ENCODE measurements around the gene PIK3R1. TPM values are rescaled to one million over a fixed set of nuclear protein-coding genes. Genes with fewer than 3 reads are reported as not detected.
"Not testable (repeated sequence)": the region's sequence is repeated elsewhere in the genome, so short reads cannot be mapped to it uniquely, and the experiment has no call there.

Gene PIK3R1
- polyA plus RNA-seq, 4 donors: 72.0 to 84.6 (median 81.2) TPM

DNA sequence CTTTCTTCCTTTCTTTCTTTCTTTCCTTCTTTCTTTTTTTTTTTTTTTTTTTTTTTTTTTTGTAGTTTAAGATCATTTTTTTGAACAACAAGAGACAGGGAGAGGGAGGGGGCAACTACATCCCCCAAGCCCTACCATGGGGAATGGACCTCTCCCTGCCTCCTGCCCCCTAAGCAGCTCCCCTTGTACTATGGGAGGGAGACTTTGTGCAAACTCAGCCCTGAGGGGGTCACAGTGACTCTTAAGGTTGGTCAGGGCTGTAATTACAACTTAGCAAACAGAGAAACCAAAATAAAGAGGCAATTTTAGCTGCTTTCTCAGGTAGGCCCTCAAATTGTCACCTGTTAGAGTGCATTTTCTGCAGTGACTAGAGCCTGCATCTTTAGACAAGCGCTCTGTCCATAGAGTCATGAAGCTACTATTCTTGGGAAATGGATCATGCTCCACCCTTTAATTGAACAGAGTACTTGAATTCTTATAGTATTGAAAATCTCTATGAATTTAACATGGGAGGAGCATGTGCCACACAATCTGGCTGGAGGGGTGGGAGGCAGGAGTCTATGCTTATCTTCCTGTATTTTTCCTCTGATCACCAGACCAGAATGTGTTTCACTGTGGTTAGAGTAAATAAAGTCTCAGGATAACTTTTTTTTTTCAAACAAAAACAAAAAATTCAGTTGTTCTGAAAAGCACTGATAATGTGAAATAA lies 24.3 kb upstream of the PIK3R1 start:
- no peak for DNase-seq (ENCODE audit: low read depth in 4 of 4, low spot score in 3 of 4)

DNA sequence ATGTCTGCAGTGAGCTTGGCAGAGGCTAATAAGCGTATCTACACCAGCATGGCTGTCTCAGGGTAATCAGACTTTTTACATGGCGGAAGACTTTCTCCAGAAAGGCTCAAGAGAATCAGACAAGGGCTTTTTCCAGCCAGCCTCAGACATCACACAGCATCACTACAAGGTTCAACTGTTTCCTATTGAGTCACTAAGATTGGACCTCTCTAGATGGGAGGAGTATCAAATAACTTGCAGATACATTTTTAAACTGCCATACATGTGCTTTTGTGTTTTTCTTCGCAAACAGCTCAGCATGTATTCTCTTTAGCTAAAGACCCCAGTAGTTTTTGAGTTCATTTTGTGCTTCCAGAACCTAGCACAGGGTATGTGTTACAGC lies 22.9 kb upstream of the PIK3R1 start:
- DNase-seq (ENCODE audit: low read depth in 4 of 4, low spot score in 3 of 4): no peak

DNA sequence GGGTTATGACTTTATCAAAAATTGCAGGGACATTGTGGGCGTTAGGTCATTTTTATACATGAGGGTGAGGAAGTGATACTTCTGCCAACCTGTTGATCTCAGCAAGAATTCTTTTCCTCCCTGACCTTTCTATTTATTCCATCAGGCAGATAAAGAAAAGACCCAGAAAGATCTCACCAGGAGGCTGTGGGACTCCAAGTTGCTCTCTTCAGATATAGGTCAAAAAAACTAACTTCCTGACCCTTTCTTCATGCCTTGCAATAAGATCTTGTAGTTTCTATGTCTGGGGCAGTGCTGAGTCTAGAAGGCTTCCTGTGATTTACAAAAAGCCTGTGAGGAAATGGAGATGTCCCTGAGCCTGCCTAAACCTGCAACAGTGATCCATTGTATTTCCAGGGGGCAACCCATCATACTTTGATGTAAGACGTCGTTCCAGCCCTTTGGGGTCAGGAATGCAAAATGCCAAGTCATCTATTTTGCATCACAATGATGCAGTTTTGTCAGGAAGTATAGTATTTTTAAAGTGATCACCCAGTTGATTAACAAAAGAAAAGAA lies 22.0 kb upstream of the PIK3R1 start:
- DNase-seq (ENCODE audit: low read depth in 4 of 4, low spot score in 3 of 4): no peak

DNA sequence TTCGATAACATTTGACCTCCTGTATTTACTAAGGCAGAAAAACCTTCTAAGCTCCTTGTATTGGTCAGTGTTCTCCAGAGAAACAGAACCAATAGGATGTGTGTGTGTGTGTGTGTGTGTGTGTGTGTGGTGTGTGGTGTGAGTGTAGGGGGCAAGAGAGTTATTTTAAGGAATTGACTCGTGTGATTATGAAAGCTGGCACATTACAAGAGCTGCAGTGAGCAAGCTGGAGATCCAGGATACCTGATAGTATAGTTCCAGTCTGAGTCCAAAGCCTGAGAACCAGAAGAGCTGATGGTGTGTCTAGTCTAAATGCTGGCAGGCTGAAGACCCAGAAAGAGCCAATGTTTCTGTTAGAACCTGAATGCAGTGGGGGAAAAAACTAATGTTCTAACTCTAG lies 21.2 kb upstream of the PIK3R1 start:
- DNase-seq (ENCODE audit: low read depth in 4 of 4, low spot score in 3 of 4): no peak

DNA sequence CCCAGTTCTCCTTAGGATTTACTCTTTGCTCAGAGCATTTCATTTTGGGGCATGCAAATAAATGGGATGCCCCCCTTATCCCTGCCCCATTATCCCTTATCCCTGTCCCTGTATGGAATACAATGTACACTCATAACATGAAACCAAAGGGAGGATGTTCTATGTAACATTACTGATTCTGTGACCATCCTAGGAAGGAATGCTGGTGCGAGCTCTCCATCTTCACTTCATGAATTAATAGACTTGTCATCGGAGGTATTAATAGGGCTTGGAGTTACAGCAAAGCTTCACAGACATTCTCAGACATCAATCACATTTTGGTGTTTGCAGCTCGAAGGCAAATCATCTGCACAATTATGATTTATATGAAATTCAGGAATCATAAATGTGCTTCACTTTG lies 20.4 kb upstream of the PIK3R1 start:
- no peak for DNase-seq (ENCODE audit: low read depth in 4 of 4, low spot score in 3 of 4)

DNA sequence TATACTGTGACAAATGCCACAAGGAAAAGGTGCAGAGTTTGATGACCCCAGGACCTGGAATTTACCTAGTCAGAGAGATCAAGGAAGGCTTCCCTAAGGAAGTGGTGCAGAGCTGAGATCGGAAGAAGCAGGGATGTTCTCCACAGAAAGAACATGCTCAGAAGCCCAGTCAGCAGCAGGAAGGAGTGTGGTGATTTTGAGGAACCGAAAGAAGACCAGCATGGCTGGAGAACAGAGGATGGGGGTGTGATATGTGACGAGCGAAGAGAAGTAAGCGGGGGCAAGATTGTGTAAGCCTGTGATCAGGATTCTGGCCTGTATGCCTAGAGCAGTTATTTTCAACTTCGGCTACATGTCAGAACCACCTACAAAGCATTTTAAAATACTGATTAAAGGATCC lies 18.7 kb upstream of the PIK3R1 start:
- no peak for DNase-seq (ENCODE audit: low read depth in 4 of 4, low spot score in 3 of 4)

DNA sequence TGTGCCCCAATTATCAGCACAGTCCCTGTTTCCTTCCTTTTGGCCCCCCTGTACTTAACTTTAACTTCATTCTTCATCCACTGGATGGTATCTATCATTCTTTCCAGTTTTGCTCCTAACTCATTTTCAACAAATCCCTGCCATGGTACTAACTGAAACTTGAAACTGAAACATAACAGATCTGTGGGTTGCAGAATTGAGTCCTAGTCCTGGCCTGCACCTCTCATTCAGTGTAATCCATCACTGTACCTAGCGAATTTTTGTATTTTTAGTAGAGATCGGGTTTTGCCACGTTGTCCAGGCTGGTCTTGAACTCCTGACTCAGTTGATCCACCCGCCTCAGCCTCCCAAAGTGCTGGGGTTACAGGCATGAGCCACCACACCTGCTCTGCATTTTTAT lies 15.3 kb upstream of the PIK3R1 start:
- no peak for DNase-seq (ENCODE audit: low read depth in 4 of 4, low spot score in 3 of 4)

DNA sequence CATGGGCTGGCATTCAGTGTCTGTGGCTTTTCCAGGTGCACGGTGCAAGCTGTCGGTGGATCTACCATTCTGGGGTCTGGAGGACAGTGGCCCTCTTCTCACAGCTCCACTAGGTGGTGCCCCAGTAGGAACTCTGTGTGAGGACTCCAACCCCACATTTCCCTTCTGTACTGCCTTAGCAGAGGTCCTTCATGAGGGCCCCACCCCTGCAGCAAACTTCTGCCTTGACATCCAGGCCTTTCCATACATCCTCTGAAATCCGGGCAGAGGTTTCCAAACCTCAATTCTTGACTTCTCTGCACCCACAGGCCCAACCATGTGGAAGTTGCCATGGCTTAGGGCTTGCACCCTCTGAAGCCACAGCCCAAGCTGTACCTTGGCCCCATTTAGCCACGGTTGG lies 4.9 kb upstream of the PIK3R1 start:
- not testable (repeated sequence) for DNase-seq (ENCODE audit: low read depth in 4 of 4, low spot score in 3 of 4)

DNA sequence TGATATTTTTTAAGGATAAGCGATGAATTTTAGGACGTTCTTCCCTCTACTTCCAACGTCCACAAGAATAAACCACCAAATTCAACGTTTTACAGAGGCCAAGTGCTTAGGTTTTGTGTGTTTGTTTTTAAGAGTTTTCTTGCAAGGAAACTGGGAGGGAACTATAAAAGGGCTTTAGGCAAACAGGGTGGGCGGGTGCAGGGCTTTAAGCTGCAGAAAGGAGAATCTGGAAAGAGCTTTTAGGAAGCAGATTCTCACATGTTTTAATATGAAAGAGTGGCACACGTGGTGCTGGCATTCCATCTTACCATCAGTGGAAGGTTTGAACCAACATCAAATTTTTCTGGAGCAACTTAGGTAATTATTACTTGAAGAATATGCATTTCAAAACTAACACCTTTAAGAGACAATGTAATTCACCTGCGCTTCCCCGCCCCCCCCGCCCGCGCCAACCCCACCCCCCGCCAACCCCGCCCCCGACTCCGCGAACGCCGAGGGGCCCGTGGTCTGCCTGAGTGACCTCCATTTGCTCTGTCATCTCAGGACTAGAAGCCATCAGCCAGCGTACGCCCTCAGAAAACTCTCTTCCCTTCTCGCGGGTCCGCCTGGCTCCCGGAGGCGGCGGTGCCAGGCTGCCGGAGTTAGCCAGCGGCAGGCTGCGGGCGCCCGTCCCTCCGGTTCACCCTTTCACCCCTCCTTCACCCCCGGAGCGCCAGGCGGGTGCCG lies 911 bp upstream of the PIK3R1 start:
- DNase-seq (ENCODE audit: low read depth in 4 of 4, low spot score in 3 of 4): no peak

DNA sequence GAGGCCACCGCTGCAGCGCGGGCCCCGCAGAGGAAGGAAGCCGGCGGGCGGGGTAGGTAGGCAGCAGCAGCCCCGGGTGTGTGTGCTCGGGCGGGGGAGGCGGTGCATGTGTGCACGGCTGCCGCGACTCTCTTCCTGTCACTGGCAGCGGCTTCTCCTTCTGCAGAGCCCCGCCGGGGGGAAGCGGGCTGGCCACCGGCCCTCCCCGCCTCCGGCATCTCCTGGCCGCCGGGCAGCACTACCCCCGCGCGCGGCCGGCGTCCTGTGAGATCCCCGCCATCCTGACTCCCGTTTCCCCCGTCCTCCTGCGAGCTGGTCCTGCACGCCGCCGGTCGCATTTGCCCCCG lies 315 bp downstream of the PIK3R1 start:
- no peak for DNase-seq (ENCODE audit: low read depth in 4 of 4, low spot score in 3 of 4)

DNA sequence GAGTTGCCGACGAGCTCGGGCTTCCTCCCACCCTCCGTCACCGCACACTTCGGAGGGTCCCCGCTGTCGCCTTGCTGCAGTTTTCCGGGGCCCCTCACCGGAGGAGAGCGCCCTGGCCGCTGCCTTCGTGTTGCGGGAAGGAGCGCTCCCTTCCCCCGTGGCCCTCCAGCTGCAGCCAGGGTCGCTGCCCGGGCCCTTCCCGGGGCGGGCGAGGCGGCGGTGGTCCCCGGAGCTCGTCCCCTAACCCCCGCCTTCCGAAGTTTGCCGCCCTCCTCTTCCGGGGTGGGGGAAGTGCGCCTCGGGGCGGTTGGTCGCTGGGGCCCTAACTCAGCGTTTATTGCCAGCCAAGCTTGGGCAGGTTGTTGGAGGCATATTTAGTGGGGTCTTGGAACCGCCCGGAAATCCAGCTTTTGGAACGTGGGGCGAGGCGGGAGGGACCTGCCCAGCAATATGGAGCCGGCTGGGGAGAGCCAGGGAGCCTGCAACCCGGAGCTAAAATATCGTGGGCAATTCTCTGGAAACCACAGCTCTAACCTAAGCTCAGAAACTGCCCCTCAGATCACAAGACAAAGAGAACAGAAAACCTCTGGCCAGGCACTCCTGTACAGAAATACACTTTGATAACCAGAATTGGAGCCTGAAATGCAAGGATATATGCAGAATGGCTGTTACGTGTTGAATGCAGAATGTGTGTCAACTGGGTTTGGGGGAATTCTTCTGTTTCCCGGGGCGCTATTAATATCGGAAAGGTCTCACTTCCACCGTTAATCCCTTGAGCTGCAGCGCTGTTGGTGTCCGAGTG lies 890 bp downstream of the PIK3R1 start:
- DNase-seq (ENCODE audit: low read depth in 4 of 4, low spot score in 3 of 4): peak in 1 of 4 donors; percentile 54

DNA sequence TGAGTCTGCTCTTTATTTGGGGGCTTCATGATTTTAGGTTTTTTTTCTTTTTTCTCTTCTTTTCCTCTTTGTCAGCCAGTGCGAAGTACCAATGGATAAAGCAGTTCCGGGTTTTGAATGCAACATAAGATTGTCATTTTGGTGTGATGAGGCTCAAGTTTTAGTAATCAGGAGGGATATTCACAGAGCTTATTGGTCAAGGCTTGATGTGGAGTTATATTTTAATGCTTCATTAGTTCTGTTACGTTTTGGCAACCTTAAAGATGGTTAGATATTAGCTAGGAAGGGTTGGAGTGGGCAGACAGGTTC lies 1.4 kb downstream of the PIK3R1 start:
- no peak for DNase-seq (ENCODE audit: low read depth in 4 of 4, low spot score in 3 of 4)

DNA sequence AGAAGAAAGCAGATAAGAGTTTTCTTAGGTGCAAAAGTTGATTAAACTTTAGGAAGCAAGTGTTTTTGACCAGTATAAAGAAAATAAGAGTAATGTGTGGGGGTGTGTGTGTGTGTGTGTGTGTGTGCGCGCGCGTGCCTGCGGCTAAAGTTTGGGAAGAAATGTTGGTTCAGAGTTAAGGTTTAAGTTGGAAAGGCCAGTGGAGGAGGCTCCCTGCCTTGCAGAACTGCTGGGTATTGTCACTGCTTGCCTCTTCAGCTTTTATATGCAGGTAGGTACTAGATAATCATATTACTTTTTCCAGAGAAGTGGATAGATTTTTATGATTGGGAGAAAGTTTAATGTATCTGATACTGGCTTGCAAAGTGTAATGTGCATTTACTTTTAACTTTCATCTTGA lies 2.0 kb downstream of the PIK3R1 start:
- no peak for DNase-seq (ENCODE audit: low read depth in 4 of 4, low spot score in 3 of 4)

DNA sequence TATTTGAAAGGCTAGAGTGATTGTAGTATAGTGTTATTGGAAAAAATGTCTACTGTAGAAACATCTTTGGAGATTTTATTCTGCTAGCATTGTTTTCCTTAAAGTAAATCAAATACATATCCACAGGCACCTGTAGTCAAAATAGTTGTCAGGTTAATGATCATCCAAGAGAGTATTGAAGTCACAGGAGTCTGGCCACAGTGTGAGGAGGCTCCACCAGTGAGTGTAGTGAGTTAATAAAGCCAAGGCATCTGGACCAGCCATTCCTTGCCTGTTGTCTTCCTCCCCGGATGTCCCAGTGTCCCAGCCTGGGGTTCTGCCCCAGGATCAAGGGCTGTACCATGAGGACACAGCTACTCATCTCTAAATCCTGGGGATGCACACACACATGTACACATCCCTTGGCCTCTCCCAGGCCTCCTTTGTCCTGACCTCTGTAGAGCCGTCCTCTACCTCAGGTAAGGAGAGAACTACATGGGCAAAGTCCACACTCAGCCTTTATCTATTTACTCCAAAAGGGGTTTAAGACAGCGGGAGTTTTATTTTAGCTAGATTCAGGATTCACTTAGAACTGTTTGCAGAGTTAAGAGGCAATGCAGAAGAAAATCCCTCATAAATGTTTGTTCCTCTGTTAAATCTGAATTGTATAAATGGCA lies 3.7 kb downstream of the PIK3R1 start:
- DNase-seq (ENCODE audit: low read depth in 4 of 4, low spot score in 3 of 4): no peak

DNA sequence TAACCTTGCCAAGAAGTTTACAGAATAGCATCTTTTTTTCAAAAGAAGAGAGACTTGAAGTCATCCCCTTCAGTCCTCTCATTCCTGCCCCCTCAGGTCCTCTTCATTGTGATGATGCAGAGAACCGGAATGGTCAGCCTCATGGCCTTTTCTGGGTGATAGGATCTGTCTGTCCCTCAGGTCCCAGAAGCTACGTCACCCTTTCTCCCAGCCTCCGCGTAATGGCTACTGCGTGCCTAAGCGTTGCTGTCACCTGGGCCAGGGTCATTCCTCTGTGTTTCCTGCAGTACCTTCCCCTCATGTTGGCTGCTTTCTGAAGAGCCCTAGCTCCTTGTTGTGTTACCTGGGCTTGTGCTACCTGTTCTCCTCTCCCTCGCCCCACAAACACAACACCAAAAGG lies 4.7 kb downstream of the PIK3R1 start:
- DNase-seq (ENCODE audit: low read depth in 4 of 4, low spot score in 3 of 4): no peak

DNA sequence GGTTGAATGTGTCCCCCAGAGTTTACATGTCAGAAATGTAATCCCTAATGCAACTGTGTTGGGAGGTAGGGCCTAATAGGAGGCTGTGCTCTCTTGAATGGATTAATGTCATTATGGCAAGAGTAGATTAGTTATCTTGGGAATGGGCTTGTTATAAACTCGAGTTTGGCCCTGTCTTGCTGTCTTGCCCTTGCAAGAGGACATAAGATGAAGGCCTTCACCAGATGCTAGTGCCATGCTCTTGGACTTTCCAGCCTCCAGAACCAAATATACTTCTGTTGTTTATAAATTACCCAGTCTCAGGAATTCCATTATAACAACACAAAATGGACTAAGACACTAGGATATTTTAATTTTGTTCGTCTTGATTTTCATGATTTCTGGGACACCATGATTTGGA lies 5.4 kb downstream of the PIK3R1 start:
- DNase-seq (ENCODE audit: low read depth in 4 of 4, low spot score in 3 of 4): no peak

DNA sequence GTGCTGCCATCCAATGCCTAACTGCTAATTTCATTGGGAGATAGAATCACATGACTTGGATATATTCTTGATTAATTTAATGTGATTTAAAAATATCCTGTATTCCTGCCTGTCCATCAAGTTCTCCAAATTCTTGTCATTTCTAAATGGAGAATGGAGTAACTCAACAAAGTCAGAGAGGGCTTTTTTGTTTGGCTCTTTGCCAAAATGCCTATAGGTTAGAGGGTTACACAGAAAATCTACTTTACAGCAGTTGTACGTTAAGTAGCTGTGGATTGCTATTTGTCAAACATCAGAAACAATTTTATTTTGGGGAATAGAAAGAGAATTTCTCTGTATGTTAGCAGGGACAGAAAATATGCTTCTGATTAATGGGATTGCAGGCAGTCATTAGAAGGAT lies 5.9 kb downstream of the PIK3R1 start:
- DNase-seq (ENCODE audit: low read depth in 4 of 4, low spot score in 3 of 4): no peak

DNA sequence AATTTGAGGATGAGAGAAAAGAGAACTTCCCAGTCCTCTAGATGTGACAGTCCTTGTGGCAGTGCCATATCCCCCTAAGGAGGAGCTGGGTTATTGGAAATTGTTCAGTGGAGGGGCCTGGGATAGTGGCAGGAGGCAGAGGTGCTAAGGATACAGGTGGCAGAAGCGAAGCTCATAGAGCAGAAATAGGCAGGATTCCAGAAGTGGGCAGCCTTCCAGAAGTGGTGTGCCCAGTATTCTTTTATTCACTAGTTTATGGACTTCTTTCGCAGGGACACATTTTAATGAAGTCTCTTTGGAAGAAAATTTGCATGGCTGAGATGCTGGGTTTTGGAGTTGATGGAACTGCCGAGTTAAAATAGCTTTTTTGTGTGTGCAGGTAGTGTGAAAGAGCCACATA lies 6.8 kb downstream of the PIK3R1 start:
- no peak for DNase-seq (ENCODE audit: low read depth in 4 of 4, low spot score in 3 of 4)

DNA sequence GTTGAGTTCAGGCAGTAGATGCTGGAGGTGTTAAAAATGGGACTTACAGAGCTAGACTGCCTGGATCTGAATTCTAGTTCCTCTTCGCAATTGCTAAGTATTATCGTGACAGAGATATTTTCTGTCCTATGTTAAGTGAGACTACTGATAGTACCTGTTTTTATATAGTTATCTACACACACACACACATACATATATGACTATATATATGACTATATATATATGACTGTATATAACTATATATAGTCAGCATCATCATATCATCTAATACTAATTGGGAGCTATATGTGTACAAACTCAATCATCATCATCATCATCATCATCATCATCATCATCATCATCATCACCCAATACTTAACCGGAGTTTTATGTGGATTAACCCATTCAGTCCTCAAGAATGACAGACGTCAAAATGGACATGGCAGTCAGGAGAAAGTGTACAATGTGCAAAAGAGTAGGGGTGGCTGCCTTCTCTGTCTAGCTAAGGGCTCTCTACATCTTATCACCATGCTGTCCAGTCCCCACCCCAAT lies 7.3 kb downstream of the PIK3R1 start:
- DNase-seq (ENCODE audit: low read depth in 4 of 4, low spot score in 3 of 4): no peak

DNA sequence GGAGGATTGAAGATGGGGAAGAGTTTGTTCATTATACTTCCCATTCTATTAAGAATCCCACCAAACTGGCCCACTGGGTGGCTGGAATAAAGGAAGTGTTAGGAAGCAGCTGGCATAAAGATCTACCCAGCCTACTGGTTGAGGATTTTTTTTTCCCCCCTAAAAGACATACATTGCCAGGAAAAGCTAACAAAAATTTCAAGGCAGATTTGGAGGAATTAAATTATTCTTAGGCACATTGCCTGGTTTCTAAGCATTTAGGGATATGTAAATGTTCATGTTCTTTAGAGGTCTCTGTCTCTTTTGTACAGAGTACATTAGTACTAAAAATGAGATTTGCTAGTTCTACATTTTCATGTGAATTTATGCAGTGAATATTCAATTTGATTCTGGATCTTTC lies 8.3 kb downstream of the PIK3R1 start:
- no peak for DNase-seq (ENCODE audit: low read depth in 4 of 4, low spot score in 3 of 4)
